ENCODE data around the gene SWT1. TPM values are rescaled to one million over a fixed set of nuclear protein-coding genes. Genes with fewer than 3 reads are reported as not detected.

SWT1 gene
- total RNA-seq, 1 donor from 2014 or later: 4.0 TPM

- DNase-seq (ENCODE audit: extremely low read depth, low read depth, low spot score): no peak
Observed at GRCh38 chr1:185281245-185281644, 124.3 kb downstream of the SWT1 start.

DNA sequence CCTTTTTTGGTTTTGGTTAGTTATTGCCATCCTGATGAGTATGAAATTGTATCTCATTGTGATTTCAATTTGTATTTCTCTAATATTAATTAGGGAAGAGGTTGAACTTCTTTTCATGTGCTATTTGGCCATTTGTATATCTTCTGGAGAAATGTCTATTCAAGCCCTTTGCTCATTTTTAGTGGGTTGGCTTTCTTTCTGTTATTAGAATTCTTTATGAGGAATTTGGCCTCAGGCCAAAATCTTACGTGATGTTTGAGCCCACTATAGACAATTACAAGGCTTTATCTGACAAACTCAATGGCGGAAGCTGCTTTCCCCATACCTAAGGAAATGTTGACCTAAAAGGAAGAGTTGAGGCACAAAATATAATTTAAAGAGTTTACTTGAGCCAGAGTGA, 127.1 kb downstream of the SWT1 start:
- no peak for DNase-seq (ENCODE audit: extremely low read depth, low read depth, low spot score)

GRCh38 chr1:185284533-185285276, 127.7 kb downstream of the SWT1 start:
- DNase-seq (ENCODE audit: extremely low read depth, low read depth, low spot score): no peak

DNA sequence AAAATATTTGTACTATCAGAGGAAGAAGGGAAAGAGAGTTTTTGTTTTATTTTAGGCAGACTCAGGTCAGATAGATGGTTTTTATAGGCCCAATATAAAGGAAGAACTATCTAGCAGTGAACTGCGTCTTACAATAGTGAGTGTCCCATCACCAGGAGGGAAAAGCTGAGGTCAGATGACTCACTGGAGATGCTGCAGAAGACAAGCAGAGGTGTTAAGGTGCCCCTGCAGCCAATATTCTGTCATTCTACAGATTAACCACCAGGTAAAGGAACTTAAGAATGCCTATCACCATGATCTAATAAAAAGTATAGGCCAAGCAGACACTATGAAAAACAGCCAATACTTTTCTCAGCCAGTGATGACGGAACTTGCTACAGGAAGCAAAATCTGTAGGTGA, 130.5 kb downstream of the SWT1 start:
- DNase-seq (ENCODE audit: extremely low read depth, low read depth, low spot score): no peak

- no peak for DNase-seq (ENCODE audit: extremely low read depth, low read depth, low spot score)
Observed at GRCh38 chr1:185288435-185288834, 131.5 kb downstream of the SWT1 start.

DNA sequence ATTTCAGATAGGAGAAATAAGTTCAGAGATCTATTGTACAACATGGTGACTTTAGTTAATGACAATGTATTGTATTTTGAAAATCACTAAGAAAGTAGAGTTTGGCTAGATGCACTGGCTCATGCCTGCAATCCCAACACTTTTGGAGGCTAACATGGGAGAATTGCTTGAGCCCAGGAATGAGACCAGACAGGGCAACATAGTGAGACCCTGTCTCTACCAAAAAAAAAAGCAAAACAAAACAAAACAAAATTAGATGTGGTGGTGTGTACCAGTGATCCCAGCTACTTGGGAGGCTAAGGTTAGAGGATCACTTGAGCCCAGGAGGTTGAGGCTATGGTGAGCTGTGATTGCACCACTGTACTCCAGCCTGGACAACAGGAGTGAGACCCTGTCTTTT, 132.9 kb downstream of the SWT1 start:
- no peak for DNase-seq (ENCODE audit: extremely low read depth, low read depth, low spot score)

DNA sequence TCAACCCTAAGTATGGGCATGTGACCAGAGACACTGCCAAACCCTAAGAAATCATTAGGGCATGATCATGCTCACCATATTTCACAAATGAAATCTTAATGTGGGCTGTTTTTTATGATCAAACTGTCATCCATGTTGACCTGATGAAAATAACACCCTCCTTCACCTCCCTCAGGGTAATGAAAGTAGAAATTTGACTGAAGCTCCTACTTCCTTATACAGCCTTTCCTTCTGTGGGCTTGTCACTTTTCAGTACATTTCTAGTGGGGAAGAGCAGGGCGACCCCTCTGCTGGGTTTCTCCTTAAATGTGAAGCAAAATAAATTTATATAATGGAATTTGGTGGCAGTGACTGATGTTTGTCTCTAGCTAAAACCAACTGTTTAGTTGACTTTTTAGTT, 134.2 kb downstream of the SWT1 start:
- DNase-seq (ENCODE audit: extremely low read depth, low read depth, low spot score): no peak

GRCh38 chr1:185291652-185292051, 134.7 kb downstream of the SWT1 start:
- DNase-seq (ENCODE audit: extremely low read depth, low read depth, low spot score): no peak

- no peak for DNase-seq (ENCODE audit: extremely low read depth, low read depth, low spot score)
Observed at GRCh38 chr1:185292237-185292636, 135.3 kb downstream of the SWT1 start.

- DNase-seq (ENCODE audit: extremely low read depth, low read depth, low spot score): no peak
Observed at GRCh38 chr1:185293967-185294542, 137.1 kb downstream of the SWT1 start.

- DNase-seq (ENCODE audit: extremely low read depth, low read depth, low spot score): no peak
Observed at GRCh38 chr1:185295091-185295490, 138.1 kb downstream of the SWT1 start.

GRCh38 chr1:185297982-185298381, 141.0 kb downstream of the SWT1 start:
- no peak for DNase-seq (ENCODE audit: extremely low read depth, low read depth, low spot score)

DNA sequence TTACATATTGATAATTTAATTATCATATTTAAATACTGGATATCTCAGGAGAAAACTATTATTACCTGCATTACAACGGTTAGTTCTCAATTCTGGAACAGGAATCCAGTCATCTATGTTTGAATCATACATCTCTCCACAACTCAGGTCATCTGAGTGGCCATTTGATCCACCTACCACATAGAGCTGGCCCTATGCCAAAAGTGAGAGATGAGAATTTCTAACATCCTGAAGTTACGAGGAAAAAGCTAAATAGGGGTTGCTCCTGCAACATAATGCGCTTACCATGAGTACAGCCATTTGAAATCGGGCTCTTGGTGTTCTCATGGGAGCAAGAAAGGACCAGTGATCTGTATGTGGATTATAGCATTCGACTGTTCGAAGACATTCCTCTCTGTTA, 143.2 kb downstream of the SWT1 start:
- DNase-seq (ENCODE audit: extremely low read depth, low read depth, low spot score): no peak

- no peak for DNase-seq (ENCODE audit: extremely low read depth, low read depth, low spot score)
Observed at GRCh38 chr1:185305419-185305818, 148.5 kb downstream of the SWT1 start.

DNA sequence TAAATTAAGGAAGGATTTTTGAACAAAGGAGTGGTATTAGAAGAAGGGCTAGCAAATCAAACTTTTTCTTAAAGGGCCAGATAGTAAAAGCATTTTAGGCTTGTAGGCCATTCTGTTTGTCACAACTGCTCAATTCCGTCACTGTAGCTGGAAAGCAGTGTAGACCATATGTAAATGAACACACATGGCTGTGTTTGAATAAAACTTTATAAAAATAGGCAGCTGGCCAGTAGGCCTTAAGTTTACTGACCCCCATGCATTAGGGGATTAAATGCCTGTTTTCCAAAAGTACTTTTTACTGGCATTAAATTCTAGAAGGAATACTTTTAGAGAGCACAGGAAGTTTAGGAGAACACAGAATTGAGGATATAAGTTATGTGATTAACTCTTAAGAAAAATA, 151.2 kb downstream of the SWT1 start:
- no peak for DNase-seq (ENCODE audit: extremely low read depth, low read depth, low spot score)

GRCh38 chr1:185309566-185309965, 152.6 kb downstream of the SWT1 start:
- DNase-seq (ENCODE audit: extremely low read depth, low read depth, low spot score): no peak

DNA sequence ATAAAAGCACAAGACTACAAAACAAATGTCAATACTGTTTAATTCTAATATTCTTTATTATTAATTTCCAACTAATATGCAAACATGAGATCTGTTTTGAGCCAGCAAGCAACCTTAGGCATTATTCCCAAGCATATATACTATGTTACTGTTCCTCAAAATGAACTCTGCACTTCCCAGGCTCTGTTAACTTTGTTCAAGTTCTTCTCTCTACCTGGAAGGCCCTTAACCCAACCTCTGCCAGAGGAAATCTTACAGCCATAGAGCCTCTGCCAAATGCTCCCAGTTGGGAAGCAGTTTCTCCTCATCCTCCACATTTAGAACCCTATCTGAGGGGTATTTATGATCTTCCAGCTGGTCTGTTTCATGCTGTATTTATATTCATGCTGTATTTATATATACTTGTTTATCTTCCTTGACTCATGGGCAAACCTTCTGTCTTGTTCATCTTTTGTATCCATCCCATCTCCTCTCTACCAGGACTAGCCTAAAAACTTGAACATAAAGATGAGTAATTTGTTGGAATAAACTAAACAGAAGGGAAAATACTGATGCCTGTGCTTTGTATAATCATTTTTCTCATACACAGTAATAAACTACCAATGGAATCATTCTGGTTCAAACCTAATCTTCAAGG, 154.7 kb downstream of the SWT1 start:
- no peak for DNase-seq (ENCODE audit: extremely low read depth, low read depth, low spot score)

DNA sequence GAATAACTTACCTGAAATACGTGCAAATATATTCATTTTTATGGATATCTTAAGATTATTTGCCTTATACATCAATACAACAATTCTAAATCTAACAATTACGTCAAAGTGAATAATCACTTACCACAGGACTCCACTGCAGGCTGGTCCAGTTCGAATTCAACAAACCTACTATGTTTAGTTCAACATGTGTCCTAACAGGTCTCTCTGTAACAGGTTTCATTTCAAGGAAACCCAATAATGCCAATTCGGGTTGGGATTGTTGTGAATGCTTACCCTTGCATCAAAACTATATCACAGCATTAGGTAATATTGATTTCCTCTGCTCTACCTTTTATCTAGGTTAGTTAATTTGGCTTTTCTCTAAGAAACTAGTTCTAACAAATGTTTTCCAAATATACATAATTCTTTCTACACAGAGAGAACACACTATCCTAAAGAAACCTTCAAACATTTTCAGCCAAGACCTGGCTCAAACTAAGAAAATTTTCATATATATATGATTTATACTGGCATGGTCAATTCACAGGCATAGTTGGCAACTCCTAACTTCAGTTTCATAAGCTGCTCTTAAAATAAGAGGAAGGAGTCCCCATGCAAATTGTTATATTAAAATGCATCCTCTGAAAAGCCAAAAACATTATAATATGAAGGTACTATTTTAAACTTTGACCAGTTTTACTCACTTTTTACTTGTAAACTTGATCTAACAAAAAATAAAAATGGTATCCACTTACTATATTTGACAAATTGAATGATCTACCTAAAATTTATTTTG, 155.6 kb downstream of the SWT1 start:
- DNase-seq (ENCODE audit: extremely low read depth, low read depth, low spot score): no peak

DNA sequence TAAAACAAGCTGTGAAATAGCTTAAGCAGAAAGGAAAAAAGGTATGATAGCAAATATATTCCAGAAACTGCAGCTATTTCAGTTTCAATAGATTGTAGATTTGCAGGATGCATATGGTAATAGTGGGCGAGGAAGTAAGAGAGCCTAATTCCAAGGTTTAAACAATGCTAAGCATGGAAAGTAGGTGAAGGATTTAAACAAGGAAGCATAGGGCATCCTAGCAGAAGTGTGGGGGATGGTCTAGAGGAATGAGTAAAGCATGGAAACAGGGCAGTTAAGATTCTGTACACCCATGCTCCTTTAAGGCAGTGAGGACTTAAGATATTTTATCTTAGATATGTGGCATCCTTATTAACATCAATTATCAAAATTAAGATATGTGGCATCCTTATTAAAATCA, 157.4 kb downstream of the SWT1 start:
- no peak for DNase-seq (ENCODE audit: extremely low read depth, low read depth, low spot score)

DNA sequence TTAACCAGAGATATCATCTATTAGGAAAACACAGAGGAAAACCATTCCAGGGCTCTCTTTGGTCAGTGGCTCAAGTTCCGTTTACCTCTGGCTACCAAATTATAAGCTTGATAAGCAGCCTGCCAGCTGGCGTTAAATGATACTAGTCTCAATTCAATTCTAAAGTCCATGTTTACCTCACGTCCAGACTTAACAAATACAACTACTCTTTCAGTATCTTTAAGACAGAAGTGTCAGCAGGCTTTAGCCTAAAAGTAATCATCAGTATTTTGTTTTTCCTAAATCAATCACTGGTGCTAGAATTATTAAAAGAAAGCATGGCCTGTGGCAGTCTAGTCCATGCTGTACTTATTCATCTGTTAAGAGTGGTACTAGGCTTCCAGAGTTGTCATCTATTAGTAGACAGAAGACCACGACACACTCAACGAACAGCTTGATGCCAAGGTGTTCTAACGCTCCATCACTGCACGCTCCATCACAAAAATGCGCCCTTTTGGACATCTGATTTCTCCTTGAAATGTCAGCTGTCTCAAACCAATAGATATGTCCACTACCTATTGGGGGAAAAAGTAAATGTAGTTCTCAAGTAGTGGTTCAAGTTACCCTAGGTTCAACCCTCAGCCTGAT, 158.6 kb downstream of the SWT1 start:
- no peak for DNase-seq (ENCODE audit: extremely low read depth, low read depth, low spot score)
